Activated CD4-positive, alpha-beta T cell treated with anti-CD3 and anti-CD28 coated beads, Interleukin-2, amount 10 ng/mL, durations not matched to agents 7 days and 5 days (primary cell): ENCODE results near the gene LRRC10B. TPM values are rescaled to one million over a fixed set of nuclear protein-coding genes. Genes with fewer than 3 reads are reported as not detected.
"Not testable (repeated sequence)": the region's sequence is repeated elsewhere in the genome, so short reads cannot be mapped to it uniquely, and the experiment has no call there.

ENCODE experiments used
- CTCF ChIA-PET: fragments of 350-600 bp; sonication (Branson Sonifier 250); formaldehyde crosslinking; loops from one replicate; lab custom pipeline; 2021; ENCODE audit warnings: antibody characterized with exemption; lab: Charles Lee
- POLR2A ChIA-PET: fragments of 350-600 bp; sonication (Branson Sonifier 250); formaldehyde crosslinking; loops from one replicate; lab custom pipeline; 2021; ENCODE audit warnings: antibody characterized with exemption; lab: Charles Lee
- DNase-seq: peaks from one replicate; pipeline ENCODE4 v3.0.0-alpha.2; 2020
- H3K27ac Mint-ChIP-seq: one replicate; pipeline ENCODE4 v1.8.0; 2021; ENCODE audit warnings: mild to moderate bottlenecking, moderate library complexity, mixed read lengths
- H3K27me3 Mint-ChIP-seq: one replicate; pipeline ENCODE4 v1.8.0; 2021; ENCODE audit warnings: mixed read lengths
- H3K36me3 Mint-ChIP-seq: one replicate; pipeline ENCODE4 v1.8.0; 2021; ENCODE audit warnings: low read depth, mixed read lengths
- H3K4me1 Mint-ChIP-seq: one replicate; pipeline ENCODE4 v1.8.0; 2021; ENCODE audit warnings: mixed read lengths
- H3K4me3 Mint-ChIP-seq: one replicate; pipeline ENCODE4 v1.8.0; 2021; ENCODE audit warnings: mild to moderate bottlenecking, moderate library complexity, mixed read lengths
- H3K9me3 Mint-ChIP-seq: one replicate; pipeline ENCODE4 v1.8.0; 2021; ENCODE audit warnings: mixed read lengths
- total RNA-seq, 2 experiments: library from RNA; stranded (reverse); gene quantifications; one replicate each; pipeline ENCODE4 v1.2.3, GENCODE V29; 2021

The LRRC10B gene
- total RNA-seq, 2 experiments from 2014 or later, result not detected

DNA sequence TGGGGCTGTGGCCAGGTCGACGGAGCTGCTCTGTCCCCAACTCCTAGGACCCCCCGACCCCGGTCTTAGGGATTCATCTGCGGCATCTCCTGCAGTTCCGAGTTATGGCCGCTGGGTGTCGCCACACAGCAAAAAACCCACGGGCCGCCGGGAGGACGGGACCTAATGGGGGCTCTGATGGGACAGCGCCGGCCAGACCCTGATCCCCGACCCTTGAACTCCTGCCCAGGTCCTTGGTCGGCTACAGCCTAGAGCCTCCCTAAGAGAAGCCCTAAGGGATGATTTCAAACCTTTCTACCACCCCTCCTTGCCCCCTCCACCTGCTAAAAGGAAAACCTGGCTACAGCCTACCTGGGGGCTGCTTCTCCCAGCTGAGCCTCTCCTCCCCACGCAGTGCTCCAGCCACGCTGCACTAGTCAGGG, 30.8 kb upstream of the LRRC10B start:
- no peaks in the 10 kb centered on the region for H3K9me3 Mint-ChIP-seq
- peak; percentile 54 for DNase-seq
- no peak overlapping the region for H3K27ac Mint-ChIP-seq
- POLR2A ChIA-PET, result no interaction called here
- H3K27me3 Mint-ChIP-seq, result no peaks in the 10 kb centered on the region
- H3K4me1 Mint-ChIP-seq, result peaks cover 7% of the 10 kb centered on the region
- CTCF ChIA-PET, result interaction anchor here (0.6 to 1.9 kb wide), 10 partner anchors 19 to 219 kb away, joined by 3 to 9 read pairs (median 4); no protein-coding TSS in a partner anchor
- peaks cover 2% of the 10 kb centered on the region for H3K36me3 Mint-ChIP-seq
- H3K4me3 Mint-ChIP-seq, result no peak overlapping the region

- H3K4me1 Mint-ChIP-seq, H3K36me3 Mint-ChIP-seq, POLR2A ChIA-PET, H3K9me3 Mint-ChIP-seq, H3K27me3 Mint-ChIP-seq, H3K27ac Mint-ChIP-seq, H3K4me3 Mint-ChIP-seq, DNase-seq: not testable (repeated sequence)
- CTCF ChIA-PET, result interaction anchor here (1.1 to 1.9 kb wide), 2 partner anchors 38 kb away, joined by 3 to 9 read pairs; no protein-coding TSS in a partner anchor
Measured at GRCh38 chr11:61479360-61480058, 29.0 kb upstream of the LRRC10B start.

GRCh38 chr11:61480261-61480993, 28.1 kb upstream of the LRRC10B start:
- no peak for DNase-seq
- CTCF ChIA-PET, result interaction anchor here (1.1 kb wide), 1 partner anchor 37 kb away, joined by 3 read pairs; no protein-coding TSS in a partner anchor
- Mint-ChIP-seq H3K27me3 (no peaks in the 10 kb centered on the region), H3K4me3 (no peak overlapping the region), H3K36me3 (no peaks in the 10 kb centered on the region), H3K9me3 (no peaks in the 10 kb centered on the region), H3K27ac (no peak overlapping the region), H3K4me1 (peaks cover 7% of the 10 kb centered on the region)
- POLR2A ChIA-PET, result no interaction called here

GRCh38 chr11:61480994-61481335, 27.6 kb upstream of the LRRC10B start:
- CTCF ChIA-PET, result interaction anchor here (1.1 kb wide), 1 partner anchor 36 kb away, joined by 3 read pairs; no protein-coding TSS in a partner anchor
- H3K4me3 Mint-ChIP-seq, result no peak overlapping the region
- H3K9me3 Mint-ChIP-seq, result no peaks in the 10 kb centered on the region
- peaks cover 7% of the 10 kb centered on the region for H3K4me1 Mint-ChIP-seq
- POLR2A ChIA-PET, result no interaction called here
- no peaks in the 10 kb centered on the region for H3K36me3 Mint-ChIP-seq
- H3K27ac Mint-ChIP-seq, result no peak overlapping the region
- peak; percentile 11 for DNase-seq
- no peaks in the 10 kb centered on the region for H3K27me3 Mint-ChIP-seq

- ChIA-PET CTCF (interaction anchor here (0.6 to 1.3 kb wide), 4 partner anchors 18 to 85 kb away, joined by 3 to 10 read pairs (median 4); partner anchors contain the start of gene LRRC10B), POLR2A (no interaction called here)
- no peak for DNase-seq
- Mint-ChIP-seq H3K27ac (no peak overlapping the region), H3K9me3 (no peaks in the 10 kb centered on the region), H3K36me3 (no peaks in the 10 kb centered on the region), H3K4me1 (peaks cover 7% of the 10 kb centered on the region), H3K27me3 (no peaks in the 10 kb centered on the region), H3K4me3 (no peak overlapping the region)
Measured at GRCh38 chr11:61481806-61482205, 26.7 kb upstream of the LRRC10B start.

DNA sequence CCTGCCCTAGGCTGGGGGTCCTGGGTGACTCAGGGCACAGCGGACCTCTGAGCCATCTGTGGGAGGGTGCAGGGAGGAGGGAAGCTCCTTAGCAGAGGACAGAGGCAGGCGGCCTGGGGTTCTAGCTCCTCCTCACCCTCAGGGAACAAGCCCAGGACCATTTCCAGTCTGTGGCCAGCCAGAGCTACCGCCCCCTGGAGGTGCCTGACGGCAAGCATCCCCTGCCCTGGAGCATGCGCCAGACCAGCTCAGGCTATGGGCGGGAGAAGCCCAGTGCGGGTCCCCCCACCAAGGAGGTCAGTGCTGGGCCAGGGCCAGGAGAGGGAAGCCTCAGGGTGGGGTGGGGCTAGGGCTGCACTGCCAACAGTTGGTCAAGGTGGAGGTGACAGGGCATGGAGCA, 26.0 kb upstream of the LRRC10B start:
- Mint-ChIP-seq H3K4me1 (peaks cover 7% of the 10 kb centered on the region), H3K4me3 (no peak overlapping the region), H3K27me3 (no peaks in the 10 kb centered on the region), H3K27ac (no peak overlapping the region), H3K36me3 (no peaks in the 10 kb centered on the region), H3K9me3 (no peaks in the 10 kb centered on the region)
- peak; percentile 20 for DNase-seq
- ChIA-PET CTCF (interaction anchor here (0.6 to 1.3 kb wide), 4 partner anchors 19 to 84 kb away, joined by 3 to 10 read pairs (median 4); partner anchors contain the start of gene LRRC10B), POLR2A (no interaction called here)

DNA sequence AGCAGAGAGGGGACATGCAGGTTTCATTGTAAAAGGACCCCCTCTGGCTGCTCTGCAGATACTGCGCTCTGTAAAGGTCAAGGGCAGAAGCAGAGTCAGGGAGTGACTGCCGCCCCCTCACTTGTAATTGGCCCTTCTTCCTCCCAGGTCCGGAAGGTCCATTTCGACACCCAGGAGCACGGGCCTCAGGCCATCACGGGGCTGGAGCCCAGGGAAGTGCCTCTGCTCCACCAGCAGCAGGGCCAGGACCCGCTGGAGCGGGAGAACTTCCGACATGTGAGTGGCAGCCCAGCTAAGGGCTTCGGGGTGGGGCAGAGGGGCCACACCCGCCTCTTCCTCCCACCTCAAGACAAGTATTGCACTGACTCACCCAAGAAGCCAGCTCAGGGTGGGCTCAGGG, 24.0 kb upstream of the LRRC10B start:
- ChIA-PET POLR2A (no interaction called here), CTCF (interaction anchor here (0.7 to 1.1 kb wide), 3 partner anchors 10 to 49 kb away, joined by 3 read pairs; no protein-coding TSS in a partner anchor)
- Mint-ChIP-seq H3K27ac (no peak overlapping the region), H3K4me1 (peaks cover 3% of the 10 kb centered on the region), H3K4me3 (no peak overlapping the region), H3K36me3 (no peaks in the 10 kb centered on the region), H3K9me3 (no peaks in the 10 kb centered on the region), H3K27me3 (no peaks in the 10 kb centered on the region)
- no peak for DNase-seq

GRCh38 chr11:61485080-61485479, 23.5 kb upstream of the LRRC10B start:
- Mint-ChIP-seq H3K9me3 (no peaks in the 10 kb centered on the region), H3K27ac (no peak overlapping the region), H3K4me1 (peaks cover 3% of the 10 kb centered on the region), H3K36me3 (no peaks in the 10 kb centered on the region), H3K27me3 (no peaks in the 10 kb centered on the region), H3K4me3 (no peak overlapping the region)
- no peak for DNase-seq
- POLR2A ChIA-PET, result no interaction called here
- CTCF ChIA-PET, result interaction anchor here (0.7 kb wide), 1 partner anchor 16 kb away, joined by 3 read pairs; no protein-coding TSS in a partner anchor

- ChIA-PET CTCF (no interaction called here), POLR2A (no interaction called here)
- DNase-seq, result no peak
- H3K27me3 Mint-ChIP-seq, result no peaks in the 10 kb centered on the region
- H3K4me3 Mint-ChIP-seq, result no peak overlapping the region
- peaks cover 3% of the 10 kb centered on the region for H3K4me1 Mint-ChIP-seq
- no peak overlapping the region for H3K27ac Mint-ChIP-seq
- no peaks in the 10 kb centered on the region for H3K9me3 Mint-ChIP-seq
- H3K36me3 Mint-ChIP-seq, result no peaks in the 10 kb centered on the region
Measured at GRCh38 chr11:61486011-61486620, 22.4 kb upstream of the LRRC10B start.

DNA sequence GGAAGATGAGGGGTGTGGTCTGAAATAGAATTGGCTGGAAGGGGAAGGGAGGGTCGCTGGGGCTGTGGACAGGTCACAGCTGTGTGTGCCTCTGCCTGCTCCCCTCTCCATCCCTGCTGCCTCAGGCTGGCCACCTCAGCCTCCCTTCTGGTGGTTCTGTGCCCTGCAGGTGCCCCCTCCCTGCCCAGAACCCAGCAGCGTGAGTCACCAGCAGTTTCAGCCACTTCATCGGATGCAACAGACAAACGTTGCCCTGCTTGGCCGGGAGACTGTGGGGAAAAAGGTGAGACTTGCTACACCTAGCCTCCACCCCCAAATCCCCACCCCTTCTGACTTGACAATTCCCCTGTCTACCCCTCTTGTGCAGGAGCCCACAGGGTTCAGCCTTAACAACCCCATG, 21.8 kb upstream of the LRRC10B start:
- H3K36me3 Mint-ChIP-seq, result no peaks in the 10 kb centered on the region
- H3K4me1 Mint-ChIP-seq, result no peaks in the 10 kb centered on the region
- H3K4me3 Mint-ChIP-seq, result no peak overlapping the region
- CTCF ChIA-PET, result no interaction called here
- H3K27me3 Mint-ChIP-seq, result no peaks in the 10 kb centered on the region
- no peak overlapping the region for H3K27ac Mint-ChIP-seq
- POLR2A ChIA-PET, result no interaction called here
- no peaks in the 10 kb centered on the region for H3K9me3 Mint-ChIP-seq
- DNase-seq, result no peak

GRCh38 chr11:61487342-61488025, 21.1 kb upstream of the LRRC10B start:
- H3K36me3 Mint-ChIP-seq, result no peaks in the 10 kb centered on the region
- ChIA-PET CTCF (interaction anchor here (1.4 kb wide), 1 partner anchor 39 kb away, joined by 4 read pairs; no protein-coding TSS in a partner anchor), POLR2A (no interaction called here)
- H3K4me3 Mint-ChIP-seq, result no peak overlapping the region
- H3K27ac Mint-ChIP-seq, result no peak overlapping the region
- H3K27me3 Mint-ChIP-seq, result no peaks in the 10 kb centered on the region
- DNase-seq, result no peak
- H3K9me3 Mint-ChIP-seq, result no peaks in the 10 kb centered on the region
- no peaks in the 10 kb centered on the region for H3K4me1 Mint-ChIP-seq

- Mint-ChIP-seq H3K4me3 (no peak overlapping the region), H3K27me3 (no peaks in the 10 kb centered on the region), H3K4me1 (no peaks in the 10 kb centered on the region), H3K36me3 (no peaks in the 10 kb centered on the region), H3K27ac (no peak overlapping the region), H3K9me3 (no peaks in the 10 kb centered on the region)
- no peak for DNase-seq
- POLR2A ChIA-PET, result no interaction called here
- CTCF ChIA-PET, result interaction anchor here (1.6 kb wide), 1 partner anchor 53 kb away, joined by 3 read pairs; no protein-coding TSS in a partner anchor
Measured at GRCh38 chr11:61488651-61489291, 19.8 kb upstream of the LRRC10B start.
